Colonic mucosa (tissue), 4 donors: ENCODE measurements around the gene TCF4. TPM values are rescaled to one million over a fixed set of nuclear protein-coding genes. Genes with fewer than 3 reads are reported as not detected.

ENCODE experiments used
- DNase-seq: peaks from one replicate; pipeline ENCODE4 v3.0.0-alpha.2; 2020
- H3K27ac ChIP-seq: fragments of 200-600 bp; one replicate; pipeline ENCODE4 v1.8.0; 2021
- H3K27me3 ChIP-seq: fragments of 200-600 bp; one replicate; pipeline ENCODE4 v1.8.0; 2021
- H3K36me3 ChIP-seq: fragments of 200-600 bp; one replicate; pipeline ENCODE4 v1.8.0; 2021
- H3K4me1 ChIP-seq: fragments of 200-600 bp; one replicate; pipeline ENCODE4 v1.8.0; 2021; ENCODE audit warnings: mild to moderate bottlenecking
- H3K4me3 ChIP-seq: fragments of 200-600 bp; one replicate; pipeline ENCODE4 v1.8.0; 2021
- H3K9ac ChIP-seq, 2 donors: one replicate each; pipeline ENCODE4 v1.7.0; 2013; ENCODE audit warnings: control low read depth in 2 of 2, low read depth in 2 of 2, low read length in 2 of 2
- H3K9me3 ChIP-seq: fragments of 200-600 bp; one replicate; pipeline ENCODE4 v1.8.0; 2021
- CTCF ChIP-seq: fragments of 200-600 bp; IDR thresholded peaks from one replicate; pipeline ENCODE4 v1.8.0; 2022; ENCODE audit warnings: antibody characterized with exemption, mild to moderate bottlenecking
- intact Hi-C: fragments of 100-400 bp; cut with DNase I; formaldehyde crosslinking; loops from one replicate; pipeline ENCODE4 v1.14.1; 2022
- total RNA-seq, 2 donors: library from RNA; stranded (reverse); fragmentation: NEBNext Ultra II Directional in 1 of 2; extraction: Animal tissue kit (Norgen Biotek cat#: 25700) in 1 of 2; gene quantifications; one replicate each; pipeline ENCODE4 v1.2.1, GENCODE V29; 2021
- donor health status: healthy.
- donor health status: DM: no; HTN: no; CAD: no.
- donor health status: DM: no; HTN: no; CAD: no.

Gene TCF4
- total RNA-seq, 2 donors from 2014 or later = 9.8 to 29.0 TPM

- intact Hi-C loops = loop anchor here (10.0 kb wide), 2 partner anchors 180 to 340 kb away; no protein-coding TSS in a partner anchor
- no peak overlapping the region for H3K9ac ChIP-seq
- no peaks in the 10 kb centered on the region for H3K36me3 ChIP-seq
- H3K27ac ChIP-seq = no peak overlapping the region
- no peaks in the 10 kb centered on the region for H3K27me3 ChIP-seq
- no peak overlapping the region for H3K4me3 ChIP-seq
- H3K4me1 ChIP-seq = no peaks in the 10 kb centered on the region
- TF ChIP-seq CTCF = no peak
- no peaks in the 10 kb centered on the region for H3K9me3 ChIP-seq
- no peak for DNase-seq
Observed at GRCh38 chr18:55235094-55235461, 352.9 kb downstream of the TCF4 start.

GRCh38 chr18:55234366-55235093, 353.5 kb downstream of the TCF4 start:
- no peaks in the 10 kb centered on the region for H3K4me1 ChIP-seq
- H3K9me3 ChIP-seq = no peaks in the 10 kb centered on the region
- H3K4me3 ChIP-seq = no peak overlapping the region
- H3K27me3 ChIP-seq = no peaks in the 10 kb centered on the region
- peak; percentile 53 for TF ChIP-seq CTCF
- no peaks in the 10 kb centered on the region for H3K36me3 ChIP-seq
- H3K9ac ChIP-seq = no peak overlapping the region
- H3K27ac ChIP-seq = no peak overlapping the region
- intact Hi-C loops = loop anchor here (10.0 kb wide), 2 partner anchors 180 to 340 kb away; no protein-coding TSS in a partner anchor
- DNase-seq = peak; percentile 84

GRCh38 chr18:55233857-55234256, 354.1 kb downstream of the TCF4 start:
- Histone ChIP-seq H3K4me1 (no peaks in the 10 kb centered on the region), H3K27me3 (no peaks in the 10 kb centered on the region), H3K36me3 (no peaks in the 10 kb centered on the region), H3K9me3 (no peaks in the 10 kb centered on the region), H3K9ac (no peak overlapping the region), H3K27ac (no peak overlapping the region), H3K4me3 (no peak overlapping the region)
- intact Hi-C loops = loop anchor here (10.0 kb wide), 2 partner anchors 181 to 341 kb away; no protein-coding TSS in a partner anchor
- no peak for DNase-seq
- TF ChIP-seq CTCF = no peak

GRCh38 chr18:55232506-55232905, 355.5 kb downstream of the TCF4 start:
- no peak for TF ChIP-seq CTCF
- Histone ChIP-seq H3K36me3 (no peaks in the 10 kb centered on the region), H3K9me3 (no peaks in the 10 kb centered on the region), H3K4me1 (no peaks in the 10 kb centered on the region), H3K9ac (no peak overlapping the region), H3K27ac (no peak overlapping the region), H3K4me3 (no peak overlapping the region), H3K27me3 (no peaks in the 10 kb centered on the region)
- intact Hi-C loops = loop anchor here (10.0 kb wide), 2 partner anchors 182 to 342 kb away; no protein-coding TSS in a partner anchor
- no peak for DNase-seq

GRCh38 chr18:55229682-55230081, 358.3 kb downstream of the TCF4 start:
- no peak overlapping the region for H3K9ac ChIP-seq
- no peaks in the 10 kb centered on the region for H3K27me3 ChIP-seq
- no peak overlapping the region for H3K4me3 ChIP-seq
- DNase-seq = no peak
- no peak for TF ChIP-seq CTCF
- H3K36me3 ChIP-seq = no peaks in the 10 kb centered on the region
- no peak overlapping the region for H3K27ac ChIP-seq
- no peaks in the 10 kb centered on the region for H3K9me3 ChIP-seq
- intact Hi-C loops = loop anchor here (10.0 kb wide), 2 partner anchors 185 to 345 kb away; no protein-coding TSS in a partner anchor
- H3K4me1 ChIP-seq = no peaks in the 10 kb centered on the region
